WTC11 (cell line): Measurements from ENCODE around the gene FOXO3. TPM values are rescaled to one million over a fixed set of nuclear protein-coding genes. Genes with fewer than 3 reads are reported as not detected.

Source experiments
- ARID4B ChIP-seq: sonication (generic); formaldehyde crosslinking; IDR thresholded peaks from 2 replicates; pipeline ENCODE4 v1.8.0; 2023; ENCODE audit warnings: missing genetic modification reagents, mild to moderate bottlenecking, borderline replicate concordance
- ATF1 ChIP-seq: sonication (generic); formaldehyde crosslinking; IDR thresholded peaks from 2 replicates; pipeline ENCODE4 v1.8.1; 2023; ENCODE audit warnings: mild to moderate bottlenecking, moderate library complexity, missing genetic modification reagents
- CBFB ChIP-seq: sonication (generic); formaldehyde crosslinking; IDR thresholded peaks from 2 replicates; pipeline ENCODE4 v1.8.1; 2022; ENCODE audit warnings: mild to moderate bottlenecking, low read depth, missing genetic modification reagents
- CREM ChIP-seq: sonication (generic); formaldehyde crosslinking; IDR thresholded peaks from 2 replicates; pipeline ENCODE4 v1.8.1; 2022; ENCODE audit warnings: mild to moderate bottlenecking, missing genetic modification reagents, moderate library complexity
- E2F4 ChIP-seq: sonication (generic); formaldehyde crosslinking; IDR thresholded peaks from 2 replicates; pipeline ENCODE4 v1.8.1; 2022; ENCODE audit warnings: low read depth, mild to moderate bottlenecking, moderate library complexity, missing genetic modification reagents, borderline replicate concordance
- ELF4 ChIP-seq: sonication (generic); formaldehyde crosslinking; IDR thresholded peaks from 2 replicates; pipeline ENCODE4 v1.8.1; 2022; ENCODE audit warnings: low read depth, mild to moderate bottlenecking, moderate library complexity, missing genetic modification reagents
- ESRRA ChIP-seq: sonication (generic); formaldehyde crosslinking; IDR thresholded peaks from 2 replicates; pipeline ENCODE4 v1.8.1; 2022; ENCODE audit warnings: mild to moderate bottlenecking, missing genetic modification reagents, borderline replicate concordance
- GTF2I ChIP-seq: fragments of 250-450 bp; sonication (Bioruptor Pico); conservative IDR thresholded peaks from 2 replicates; pipeline ENCODE4 v1.4.0; 2021; ENCODE audit warnings: mild to moderate bottlenecking
- IRF2 ChIP-seq: sonication (generic); formaldehyde crosslinking; IDR thresholded peaks from 2 replicates; pipeline ENCODE4 v1.8.0; 2022; ENCODE audit warnings: low read depth, missing genetic modification reagents, borderline replicate concordance
- MAX ChIP-seq: sonication (generic); formaldehyde crosslinking; IDR thresholded peaks from 2 replicates; pipeline ENCODE4 v1.8.0; 2022; ENCODE audit warnings: mild to moderate bottlenecking, missing genetic modification reagents
- MXD4 ChIP-seq: fragments of 250-450 bp; sonication (Bioruptor Pico); IDR thresholded peaks from 2 replicates; pipeline ENCODE4 v1.8.0; 2021; ENCODE audit warnings: mild to moderate bottlenecking, moderate library complexity, borderline replicate concordance
- NFE2L1 ChIP-seq: sonication (generic); formaldehyde crosslinking; IDR thresholded peaks from 2 replicates; pipeline ENCODE4 v1.8.1; 2023; ENCODE audit warnings: missing genetic modification reagents
- RELA ChIP-seq: sonication (generic); formaldehyde crosslinking; IDR thresholded peaks from 2 replicates; pipeline ENCODE4 v1.8.1; 2022; ENCODE audit warnings: missing genetic modification reagents, mild to moderate bottlenecking, borderline replicate concordance
- SMAD3 ChIP-seq: sonication (generic); formaldehyde crosslinking; IDR thresholded peaks from 2 replicates; pipeline ENCODE4 v1.8.0; 2022; ENCODE audit warnings: missing genetic modification reagents, mild to moderate bottlenecking, borderline replicate concordance
- SMAD4 ChIP-seq: sonication (generic); formaldehyde crosslinking; IDR thresholded peaks from 2 replicates; pipeline ENCODE4 v1.8.0; 2022; ENCODE audit warnings: mild to moderate bottlenecking, missing genetic modification reagents
- TCF7 ChIP-seq: sonication (generic); formaldehyde crosslinking; IDR thresholded peaks from 2 replicates; pipeline ENCODE4 v1.8.0; 2022; ENCODE audit warnings: mild to moderate bottlenecking, low read depth, missing genetic modification reagents, moderate library complexity
- TEAD1 ChIP-seq: sonication (generic); formaldehyde crosslinking; IDR thresholded peaks from 2 replicates; pipeline ENCODE4 v1.8.0; 2022; ENCODE audit warnings: mild to moderate bottlenecking, missing genetic modification reagents
- ZNF232 ChIP-seq: sonication (generic); formaldehyde crosslinking; IDR thresholded peaks from 2 replicates; pipeline ENCODE4 v1.8.0; 2022; ENCODE audit warnings: mild to moderate bottlenecking, missing genetic modification reagents
- ZNF317 ChIP-seq: sonication (generic); formaldehyde crosslinking; IDR thresholded peaks from 2 replicates; pipeline ENCODE4 v1.8.1; 2023; ENCODE audit warnings: low read depth, mild to moderate bottlenecking, moderate library complexity, missing genetic modification reagents, borderline replicate concordance
- ZNF416 ChIP-seq: fragments of 250-450 bp; sonication (Bioruptor Pico); IDR thresholded peaks from 2 replicates; pipeline ENCODE4 v1.9.0; 2021; ENCODE audit warnings: mild to moderate bottlenecking, inconsistent platforms
- ZNF423 ChIP-seq: fragments of 250-450 bp; sonication (Bioruptor Pico); IDR thresholded peaks from 2 replicates; pipeline ENCODE4 v2.1.2; 2022; ENCODE audit warnings: mild to moderate bottlenecking, moderate library complexity
- total RNA-seq: library from RNA; stranded (reverse); gene quantifications from 3 replicates; pipeline ENCODE4 v1.2.3, GENCODE V29; 2021
- TF ChIP-seq, protein P1 (sequence below): sonication (generic); formaldehyde crosslinking; IDR thresholded peaks from 2 replicates; pipeline ENCODE4 v1.8.1; 2023; ENCODE audit warnings: mild to moderate bottlenecking, missing genetic modification reagents, moderate library complexity
- TF ChIP-seq, protein P2 (sequence below): fragments of 200-600 bp; IDR thresholded peaks from 2 replicates; pipeline ENCODE4 v1.8.0; 2022; ENCODE audit warnings: antibody characterized with exemption
- TF ChIP-seq, protein P3 (sequence below): fragments of 250-450 bp; sonication (Bioruptor Pico); IDR thresholded peaks from 2 replicates; pipeline ENCODE4 v1.8.0; 2021; ENCODE audit warnings: mild to moderate bottlenecking
- TF ChIP-seq, protein P4 (sequence below): fragments of 250-450 bp; sonication (Bioruptor Pico); conservative IDR thresholded peaks from 2 replicates; pipeline ENCODE4 v1.9.0; 2021; ENCODE audit warnings: mild to moderate bottlenecking

FOXO3 gene
- total RNA-seq, 1 experiment from 2014 or later, result 15.6 TPM

DNA sequence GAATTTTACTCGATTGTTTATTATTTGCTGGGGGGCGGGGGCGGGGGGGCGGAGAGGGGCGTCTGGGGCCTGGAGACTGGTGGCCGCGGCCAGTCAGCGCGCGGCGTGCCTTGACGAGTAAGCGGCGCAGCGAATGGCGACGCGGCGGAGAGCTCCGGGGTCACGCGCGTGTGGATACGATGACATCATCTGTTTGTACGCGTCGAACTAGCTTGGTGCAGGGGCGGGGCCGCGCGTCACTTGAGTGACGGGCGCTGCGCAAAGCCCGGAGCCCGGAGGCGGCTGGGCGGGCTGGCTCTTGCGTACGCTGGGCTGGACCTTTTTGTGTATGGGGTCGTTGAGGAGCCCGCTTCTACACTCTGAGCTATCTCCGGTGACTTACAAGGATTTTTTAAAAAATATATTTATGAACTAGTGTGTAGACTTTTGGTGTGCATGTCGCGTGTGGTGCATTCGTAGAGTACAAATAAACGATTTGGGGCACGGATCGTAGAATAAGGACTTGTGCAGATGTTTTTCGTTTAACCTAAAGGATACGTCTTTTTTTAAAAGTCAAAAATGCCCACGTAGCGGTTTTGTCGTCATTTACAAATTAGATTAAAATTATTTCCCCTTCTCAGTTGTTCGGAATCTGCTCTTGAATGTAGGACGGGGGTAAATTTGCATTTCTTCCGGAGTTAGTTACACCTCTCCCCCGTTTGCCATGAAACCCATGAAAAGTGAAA is 2.2 kb upstream of the FOXO3 start (continued):
- TF ChIP-seq, protein P1, sequence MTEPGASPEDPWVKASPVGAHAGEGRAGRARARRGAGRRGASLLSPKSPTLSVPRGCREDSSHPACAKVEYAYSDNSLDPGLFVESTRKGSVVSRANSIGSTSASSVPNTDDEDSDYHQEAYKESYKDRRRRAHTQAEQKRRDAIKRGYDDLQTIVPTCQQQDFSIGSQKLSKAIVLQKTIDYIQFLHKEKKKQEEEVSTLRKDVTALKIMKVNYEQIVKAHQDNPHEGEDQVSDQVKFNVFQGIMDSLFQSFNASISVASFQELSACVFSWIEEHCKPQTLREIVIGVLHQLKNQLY (CRISPR knock-in tag), result no peak
- peak; percentile 43; the same call in 1 of the 2 replicates for TF ChIP-seq MAX
- no peak for TF ChIP-seq ZNF232 (CRISPR knock-in tag)
- no peak for TF ChIP-seq RELA (CRISPR knock-in tag)
- no peak for TF ChIP-seq ZNF317 (CRISPR knock-in tag)
- TF ChIP-seq SMAD4 (CRISPR knock-in tag), result no peak
- no peak for TF ChIP-seq E2F4 (CRISPR knock-in tag)
- no peak for TF ChIP-seq ATF1 (CRISPR knock-in tag)
- TF ChIP-seq SMAD3 (CRISPR knock-in tag), result no peak
- TF ChIP-seq, protein P2, sequence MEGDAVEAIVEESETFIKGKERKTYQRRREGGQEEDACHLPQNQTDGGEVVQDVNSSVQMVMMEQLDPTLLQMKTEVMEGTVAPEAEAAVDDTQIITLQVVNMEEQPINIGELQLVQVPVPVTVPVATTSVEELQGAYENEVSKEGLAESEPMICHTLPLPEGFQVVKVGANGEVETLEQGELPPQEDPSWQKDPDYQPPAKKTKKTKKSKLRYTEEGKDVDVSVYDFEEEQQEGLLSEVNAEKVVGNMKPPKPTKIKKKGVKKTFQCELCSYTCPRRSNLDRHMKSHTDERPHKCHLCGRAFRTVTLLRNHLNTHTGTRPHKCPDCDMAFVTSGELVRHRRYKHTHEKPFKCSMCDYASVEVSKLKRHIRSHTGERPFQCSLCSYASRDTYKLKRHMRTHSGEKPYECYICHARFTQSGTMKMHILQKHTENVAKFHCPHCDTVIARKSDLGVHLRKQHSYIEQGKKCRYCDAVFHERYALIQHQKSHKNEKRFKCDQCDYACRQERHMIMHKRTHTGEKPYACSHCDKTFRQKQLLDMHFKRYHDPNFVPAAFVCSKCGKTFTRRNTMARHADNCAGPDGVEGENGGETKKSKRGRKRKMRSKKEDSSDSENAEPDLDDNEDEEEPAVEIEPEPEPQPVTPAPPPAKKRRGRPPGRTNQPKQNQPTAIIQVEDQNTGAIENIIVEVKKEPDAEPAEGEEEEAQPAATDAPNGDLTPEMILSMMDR, result no peak
- no peak for TF ChIP-seq ESRRA (CRISPR knock-in tag)
- no peak for TF ChIP-seq IRF2 (CRISPR knock-in tag)
- peak; percentile 65; the same call in 1 of the 2 replicates for TF ChIP-seq ARID4B (CRISPR knock-in tag)
- peak; percentile 64; the same call in 1 of the 2 replicates for TF ChIP-seq CREM (CRISPR knock-in tag)
- no peak for TF ChIP-seq ELF4
- no peak for TF ChIP-seq ZNF423 (CRISPR knock-in tag)
- no peak for TF ChIP-seq NFE2L1 (CRISPR knock-in tag)
- 0 out of 2 replicates have a peak, but pooled peaks have one; percentile 14 for TF ChIP-seq ZNF416 (CRISPR knock-in tag)
- no peak for TF ChIP-seq TEAD1 (CRISPR knock-in tag)
- TF ChIP-seq TCF7 (CRISPR knock-in tag), result no peak
- no peak for TF ChIP-seq MXD4 (CRISPR knock-in tag)
- TF ChIP-seq, protein P3, sequence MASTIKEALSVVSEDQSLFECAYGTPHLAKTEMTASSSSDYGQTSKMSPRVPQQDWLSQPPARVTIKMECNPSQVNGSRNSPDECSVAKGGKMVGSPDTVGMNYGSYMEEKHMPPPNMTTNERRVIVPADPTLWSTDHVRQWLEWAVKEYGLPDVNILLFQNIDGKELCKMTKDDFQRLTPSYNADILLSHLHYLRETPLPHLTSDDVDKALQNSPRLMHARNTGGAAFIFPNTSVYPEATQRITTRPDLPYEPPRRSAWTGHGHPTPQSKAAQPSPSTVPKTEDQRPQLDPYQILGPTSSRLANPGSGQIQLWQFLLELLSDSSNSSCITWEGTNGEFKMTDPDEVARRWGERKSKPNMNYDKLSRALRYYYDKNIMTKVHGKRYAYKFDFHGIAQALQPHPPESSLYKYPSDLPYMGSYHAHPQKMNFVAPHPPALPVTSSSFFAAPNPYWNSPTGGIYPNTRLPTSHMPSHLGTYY (CRISPR knock-in tag), result no peak
- no peak for TF ChIP-seq GTF2I (CRISPR knock-in tag)
- TF ChIP-seq, protein P4, sequence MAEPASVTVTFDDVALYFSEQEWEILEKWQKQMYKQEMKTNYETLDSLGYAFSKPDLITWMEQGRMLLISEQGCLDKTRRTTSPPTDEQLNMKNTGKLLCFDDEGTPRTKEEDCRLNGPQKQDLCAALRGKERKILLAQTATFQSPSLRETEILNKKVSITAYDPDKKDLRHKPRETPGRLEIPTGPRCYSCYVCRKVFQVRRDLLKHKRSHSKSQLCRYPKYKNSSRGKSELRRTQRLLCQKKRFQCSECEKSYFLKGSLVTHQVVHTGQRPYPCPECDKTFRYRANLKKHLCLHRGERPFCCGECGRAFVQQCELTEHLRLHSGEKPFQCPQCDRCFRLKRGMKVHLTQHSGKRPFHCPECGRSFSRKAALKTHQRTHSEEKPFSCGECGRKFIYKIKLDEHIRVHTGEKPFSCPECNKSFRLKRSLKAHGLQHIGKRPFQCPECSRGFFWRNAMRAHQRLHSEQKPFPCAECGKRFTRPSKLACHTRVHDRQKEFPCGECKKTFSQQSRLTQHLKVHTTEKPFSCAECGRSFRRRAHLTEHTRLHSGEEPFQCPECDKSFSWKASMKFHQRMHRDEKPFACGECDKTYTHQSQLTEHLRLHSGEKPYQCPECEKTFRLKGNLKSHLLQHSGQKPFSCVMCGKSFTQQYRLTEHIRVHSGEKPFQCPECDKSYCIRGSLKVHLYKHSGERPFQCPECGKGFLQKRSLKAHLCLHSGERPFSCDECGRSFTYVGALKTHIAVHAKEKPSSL (CRISPR knock-in tag), result no peak
- no peak for TF ChIP-seq CBFB (CRISPR knock-in tag)
